ENCODE data around the gene UTP20. TPM values are rescaled to one million over a fixed set of nuclear protein-coding genes. Genes with fewer than 3 reads are reported as not detected.

The UTP20 gene
- total and polyA plus RNA-seq, 7 experiments from 2014 or later, result 5.7 to 20.8 (median 13.6) TPM

- H3K27ac Mint-ChIP-seq, result no peak overlapping the region
These were observed 50.7 kb downstream of the UTP20 start for GRCh38 chr12:101330631-101331030.

GRCh38 chr12:101336437-101336836 is 56.5 kb downstream of the UTP20 start:
- DNase-seq, result no peak
- H3K36me3 ChIP-seq (ENCODE audit: control insufficient read depth in 2 of 3, insufficient read depth in 3 of 3, low read length in 3 of 3), result peaks cover 0 to 18% (median 4%) of the 10 kb centered on the region in 3 experiments
- no peaks in the 10 kb centered on the region for H3K4me1 ChIP-seq (ENCODE audit: control insufficient read depth in 2 of 2, insufficient read depth in 2 of 2, low read length in 2 of 2)
- intact Hi-C loops (cut with micrococcal nuclease), result no loop called here
- no peak for ATAC-seq
- no peaks in the 10 kb centered on the region for H3K27me3 ChIP-seq (ENCODE audit: control insufficient read depth in 2 of 2, insufficient read depth in 2 of 2, low read length in 2 of 2)
- no peak overlapping the region for H3K27ac ChIP-seq (ENCODE audit: low read depth, low read length)
- no peaks in the 10 kb centered on the region for H3K9me3 ChIP-seq (ENCODE audit: control insufficient read depth in 2 of 3, low read length in 3 of 3)
- no peak overlapping the region for H3K27ac Mint-ChIP-seq
- no peaks in the 10 kb centered on the region for H3K27me3 Mint-ChIP-seq
- H3K4me1 Mint-ChIP-seq, result no peaks in the 10 kb centered on the region
- H3K36me3 Mint-ChIP-seq, result peaks cover 12 to 50% (median 27%) of the 10 kb centered on the region in 5 donors
- H3K9me3 Mint-ChIP-seq, result no peaks in the 10 kb centered on the region
- no peak overlapping the region for H3K4me3 ChIP-seq (ENCODE audit: low read length)
- no peak overlapping the region for H3K4me3 Mint-ChIP-seq
- ChIA-PET POLR2A (interaction anchor here (0.6 kb wide), 1 partner anchor 62 kb away, joined by 4 read pairs; no protein-coding TSS in a partner anchor), CTCF (no interaction called here)

More at GRCh38 chr12:101330631-101331030, 50.7 kb downstream of the UTP20 start:
- Histone ChIP-seq H3K27ac (ENCODE audit: low read depth, low read length) (no peak overlapping the region), H3K36me3 (ENCODE audit: control insufficient read depth in 2 of 3, insufficient read depth in 3 of 3, low read length in 3 of 3) (peaks cover 6 to 38% (median 13%) of the 10 kb centered on the region in 3 experiments), H3K9me3 (ENCODE audit: control insufficient read depth in 2 of 3, low read length in 3 of 3) (no peaks in the 10 kb centered on the region), H3K4me1 (ENCODE audit: control insufficient read depth in 2 of 2, insufficient read depth in 2 of 2, low read length in 2 of 2) (no peaks in the 10 kb centered on the region), H3K4me3 (ENCODE audit: low read length) (no peak overlapping the region), H3K27me3 (ENCODE audit: control insufficient read depth in 2 of 2, insufficient read depth in 2 of 2, low read length in 2 of 2) (no peaks in the 10 kb centered on the region)
- DNase-seq (no peak), ATAC-seq (no peak)
- H3K4me3 Mint-ChIP-seq, result no peak overlapping the region
- ChIA-PET POLR2A (no interaction called here), CTCF (no interaction called here)
- H3K4me1 Mint-ChIP-seq, result no peaks in the 10 kb centered on the region
- no peaks in the 10 kb centered on the region for H3K27me3 Mint-ChIP-seq
- H3K9me3 Mint-ChIP-seq, result no peaks in the 10 kb centered on the region
- peaks cover 24 to 74% (median 52%) of the 10 kb centered on the region in 5 donors for H3K36me3 Mint-ChIP-seq
- intact Hi-C loops (cut with micrococcal nuclease), result no loop called here

DNA sequence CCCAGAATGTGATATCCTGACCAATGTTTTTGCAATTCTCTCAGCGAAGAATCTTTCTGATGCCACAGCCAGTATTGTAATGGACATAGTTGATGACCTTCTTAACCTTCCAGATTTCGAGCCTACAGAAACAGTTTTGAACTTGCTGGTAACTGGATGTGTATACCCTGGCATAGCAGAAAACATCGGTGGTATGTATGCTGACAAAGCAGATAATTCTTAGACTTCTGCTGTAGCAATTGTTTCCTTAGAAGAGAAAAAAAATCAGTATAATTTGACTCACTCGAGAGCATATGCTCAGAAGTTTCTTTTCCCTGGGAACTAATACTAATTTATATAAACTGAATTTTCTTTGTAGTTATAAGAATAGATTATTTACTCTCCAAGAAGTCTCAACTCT is 58.2 kb downstream of the UTP20 start:
- Histone ChIP-seq H3K27ac (ENCODE audit: low read depth, low read length) (no peak overlapping the region), H3K36me3 (ENCODE audit: control insufficient read depth in 2 of 3, insufficient read depth in 3 of 3, low read length in 3 of 3) (peaks cover 0 to 25% (median 5%) of the 10 kb centered on the region in 3 experiments), H3K4me1 (ENCODE audit: control insufficient read depth in 2 of 2, insufficient read depth in 2 of 2, low read length in 2 of 2) (no peaks in the 10 kb centered on the region), H3K27me3 (ENCODE audit: control insufficient read depth in 2 of 2, insufficient read depth in 2 of 2, low read length in 2 of 2) (no peaks in the 10 kb centered on the region), H3K9me3 (ENCODE audit: control insufficient read depth in 2 of 3, low read length in 3 of 3) (no peaks in the 10 kb centered on the region), H3K4me3 (ENCODE audit: low read length) (no peak overlapping the region)
- intact Hi-C loops (cut with micrococcal nuclease), result no loop called here
- H3K4me1 Mint-ChIP-seq, result no peaks in the 10 kb centered on the region
- ATAC-seq, result no peak
- H3K36me3 Mint-ChIP-seq, result peaks cover 12 to 45% (median 19%) of the 10 kb centered on the region in 5 donors
- H3K4me3 Mint-ChIP-seq, result no peak overlapping the region
- no peak for DNase-seq
- ChIA-PET CTCF (no interaction called here), POLR2A (no interaction called here)
- no peak overlapping the region for H3K27ac Mint-ChIP-seq
- no peaks in the 10 kb centered on the region for H3K27me3 Mint-ChIP-seq
- no peaks in the 10 kb centered on the region for H3K9me3 Mint-ChIP-seq

DNA sequence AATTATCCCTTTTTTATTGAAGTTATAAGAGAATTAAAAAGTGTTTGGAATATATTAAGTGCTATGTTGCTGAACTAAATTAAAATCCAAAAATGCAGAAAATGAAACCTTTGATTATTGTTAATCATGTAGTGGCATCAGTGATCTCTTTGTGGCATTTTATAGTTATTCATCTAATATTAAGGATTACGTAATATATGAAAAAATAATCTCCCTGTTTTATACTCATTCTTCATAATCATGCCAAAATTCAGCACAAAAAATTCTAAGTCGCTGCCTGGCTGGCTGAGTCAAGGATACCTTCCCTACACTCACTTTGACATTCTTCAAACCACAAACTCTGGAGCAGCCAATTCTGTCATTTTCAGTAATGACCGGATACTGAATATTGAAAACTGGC is 64.0 kb downstream of the UTP20 start:
- ATAC-seq (no peak), DNase-seq (no peak)
- Histone ChIP-seq H3K4me3 (ENCODE audit: low read length) (no peak overlapping the region), H3K27ac (ENCODE audit: low read depth, low read length) (no peak overlapping the region), H3K36me3 (ENCODE audit: control insufficient read depth in 2 of 3, insufficient read depth in 3 of 3, low read length in 3 of 3) (peaks cover 9 to 68% (median 15%) of the 10 kb centered on the region in 3 experiments), H3K4me1 (ENCODE audit: control insufficient read depth in 2 of 2, insufficient read depth in 2 of 2, low read length in 2 of 2) (no peaks in the 10 kb centered on the region), H3K9me3 (ENCODE audit: control insufficient read depth in 2 of 3, low read length in 3 of 3) (no peaks in the 10 kb centered on the region), H3K27me3 (ENCODE audit: control insufficient read depth in 2 of 2, insufficient read depth in 2 of 2, low read length in 2 of 2) (no peaks in the 10 kb centered on the region)
- Mint-ChIP-seq H3K4me3 (no peak overlapping the region), H3K27ac (no peak overlapping the region), H3K27me3 (no peaks in the 10 kb centered on the region), H3K36me3 (peaks cover 8 to 70% (median 56%) of the 10 kb centered on the region in 5 donors), H3K9me3 (peaks cover 0 to 6% (median under 1%) of the 10 kb centered on the region in 11 donors), H3K4me1 (no peaks in the 10 kb centered on the region)
- POLR2A ChIA-PET, result no interaction called here
- intact Hi-C loops (cut with micrococcal nuclease), result no loop called here
- CTCF ChIA-PET, result no interaction called here

DNA sequence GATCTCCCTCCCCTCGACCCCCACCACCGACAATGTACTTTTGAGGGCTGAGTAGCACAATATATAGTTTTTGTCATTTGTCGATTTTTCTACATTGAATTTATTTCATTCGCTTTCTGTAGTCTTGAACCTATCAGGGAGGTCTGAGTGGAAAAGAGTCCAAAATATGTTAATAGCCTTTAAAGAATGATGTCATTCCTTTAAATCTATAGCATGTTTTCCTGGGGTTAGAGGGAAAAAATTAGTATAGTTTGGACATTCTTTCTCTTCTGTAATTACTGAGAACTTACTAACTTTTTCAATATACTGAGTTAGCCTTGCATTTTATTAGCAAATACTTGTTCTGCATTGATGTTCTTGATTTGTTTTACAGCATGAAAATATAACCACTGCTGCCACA is 71.8 kb downstream of the UTP20 start:
- DNase-seq (no peak), ATAC-seq (no peak)
- Mint-ChIP-seq H3K9me3 (peaks cover 0 to 10% (median 4%) of the 10 kb centered on the region in 11 donors), H3K4me3 (no peak overlapping the region), H3K27me3 (no peaks in the 10 kb centered on the region), H3K4me1 (peaks cover 0 to 2% (median 0%) of the 10 kb centered on the region in 7 donors), H3K36me3 (peaks cover 25 to 78% (median 53%) of the 10 kb centered on the region in 5 donors), H3K27ac (peak overlapping the region in 1 of 9 donors; percentile 51)
- Histone ChIP-seq H3K27me3 (ENCODE audit: control insufficient read depth in 2 of 2, insufficient read depth in 2 of 2, low read length in 2 of 2) (no peaks in the 10 kb centered on the region), H3K4me3 (ENCODE audit: low read length) (no peak overlapping the region), H3K4me1 (ENCODE audit: control insufficient read depth in 2 of 2, insufficient read depth in 2 of 2, low read length in 2 of 2) (no peaks in the 10 kb centered on the region), H3K36me3 (ENCODE audit: control insufficient read depth in 2 of 3, insufficient read depth in 3 of 3, low read length in 3 of 3) (peaks cover 0 to 67% (median 7%) of the 10 kb centered on the region in 3 experiments), H3K9me3 (ENCODE audit: control insufficient read depth in 2 of 3, low read length in 3 of 3) (no peaks in the 10 kb centered on the region), H3K27ac (ENCODE audit: low read depth, low read length) (no peak overlapping the region)
- intact Hi-C loops (cut with micrococcal nuclease), result no loop called here
- ChIA-PET POLR2A (no interaction called here), CTCF (no interaction called here)

GRCh38 chr12:101356794-101357193 is 76.9 kb downstream of the UTP20 start:
- POLR2A ChIA-PET, result no interaction called here
- ATAC-seq, result peak; percentile 31
- no peaks in the 10 kb centered on the region for H3K9me3 Mint-ChIP-seq

GRCh38 chr12:101361455-101361854 is 81.5 kb downstream of the UTP20 start:
- H3K27ac ChIP-seq (ENCODE audit: low read depth, low read length), result no peak overlapping the region

More at GRCh38 chr12:101356794-101357193, 76.9 kb downstream of the UTP20 start:
- Mint-ChIP-seq H3K4me1 (no peaks in the 10 kb centered on the region), H3K27me3 (no peaks in the 10 kb centered on the region), H3K36me3 (peaks cover 14 to 66% (median 31%) of the 10 kb centered on the region in 5 donors), H3K4me3 (no peak overlapping the region), H3K27ac (no peak overlapping the region)
- intact Hi-C loops (cut with micrococcal nuclease), result no loop called here
- no peaks in the 10 kb centered on the region for H3K4me1 ChIP-seq (ENCODE audit: control insufficient read depth in 2 of 2, insufficient read depth in 2 of 2, low read length in 2 of 2)
- no peak overlapping the region for H3K27ac ChIP-seq (ENCODE audit: low read depth, low read length)
- no peak overlapping the region for H3K4me3 ChIP-seq (ENCODE audit: low read length)
- CTCF ChIA-PET, result no interaction called here
- no peaks in the 10 kb centered on the region for H3K9me3 ChIP-seq (ENCODE audit: control insufficient read depth in 2 of 3, low read length in 3 of 3)
- no peaks in the 10 kb centered on the region for H3K27me3 ChIP-seq (ENCODE audit: control insufficient read depth in 2 of 2, insufficient read depth in 2 of 2, low read length in 2 of 2)
- no peak for DNase-seq
- peaks cover 2 to 51% (median 4%) of the 10 kb centered on the region in 3 experiments for H3K36me3 ChIP-seq (ENCODE audit: control insufficient read depth in 2 of 3, insufficient read depth in 3 of 3, low read length in 3 of 3)

More at GRCh38 chr12:101361455-101361854, 81.5 kb downstream of the UTP20 start:
- Histone ChIP-seq H3K36me3 (ENCODE audit: control insufficient read depth in 2 of 3, insufficient read depth in 3 of 3, low read length in 3 of 3) (peaks cover 4 to 67% (median 17%) of the 10 kb centered on the region in 3 experiments), H3K4me1 (ENCODE audit: control insufficient read depth in 2 of 2, insufficient read depth in 2 of 2, low read length in 2 of 2) (no peaks in the 10 kb centered on the region), H3K4me3 (ENCODE audit: low read length) (no peak overlapping the region), H3K9me3 (ENCODE audit: control insufficient read depth in 2 of 3, low read length in 3 of 3) (no peaks in the 10 kb centered on the region), H3K27me3 (ENCODE audit: control insufficient read depth in 2 of 2, insufficient read depth in 2 of 2, low read length in 2 of 2) (no peaks in the 10 kb centered on the region)
- no peak overlapping the region for H3K27ac Mint-ChIP-seq
- DNase-seq, result no peak
- POLR2A ChIA-PET, result no interaction called here
- CTCF ChIA-PET, result no interaction called here
- H3K4me1 Mint-ChIP-seq, result no peaks in the 10 kb centered on the region
- H3K27me3 Mint-ChIP-seq, result no peaks in the 10 kb centered on the region
- ATAC-seq, result no peak
- intact Hi-C loops (cut with micrococcal nuclease), result no loop called here
- no peaks in the 10 kb centered on the region for H3K9me3 Mint-ChIP-seq
- peaks cover 14 to 65% (median 32%) of the 10 kb centered on the region in 5 donors for H3K36me3 Mint-ChIP-seq
- no peak overlapping the region for H3K4me3 Mint-ChIP-seq
